GM21390 (cell line): ENCODE measurements around the gene SYP.
"Not testable (repeated sequence)": the region's sequence is repeated elsewhere in the genome, so short reads cannot be mapped to it uniquely, and the experiment has no call there.

Experiments
- ATAC-seq: cut with Tn5 transposase; IDR thresholded peaks from one replicate; pipeline ENCODE4 v1.9.1; 2021; ENCODE audit not compliant: unreplicated experiment

Gene SYP

GRCh38 chrX:49143154-49143553, 56.8 kb downstream of the SYP start:
- ATAC-seq: not testable (repeated sequence)

DNA sequence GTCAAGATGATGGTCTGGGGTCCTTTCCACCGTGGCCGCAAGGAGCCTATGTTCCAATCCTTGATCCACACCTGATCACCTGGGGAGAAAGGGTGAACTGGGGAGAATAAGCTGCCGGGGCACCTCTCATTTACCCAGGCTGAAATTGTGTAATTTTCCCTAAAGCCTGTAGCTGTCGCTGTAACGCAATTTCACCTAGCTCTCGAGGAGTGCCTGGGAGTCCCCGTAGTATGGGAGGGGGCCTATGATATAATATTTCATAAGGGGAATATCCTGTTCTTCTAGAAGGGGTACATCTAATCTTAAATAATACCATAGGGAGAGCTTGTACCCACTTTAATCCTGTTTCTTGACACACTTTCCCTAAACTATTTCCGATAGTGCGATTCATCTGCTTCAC, 57.7 kb downstream of the SYP start:
- not testable (repeated sequence) for ATAC-seq

- no peak for ATAC-seq
Measured at GRCh38 chrX:49139713-49140112, 60.3 kb downstream of the SYP start.
